OCI-LY1 (cell line): ENCODE data around the gene TTLL5.

Experiments
- EZH2 ChIP-seq: fragments of 200-600 bp; sonication (generic), shearing (Covaris generic); IDR thresholded peaks from 2 replicates; pipeline ENCODE4 v1.8.0; 2017; ENCODE audit warnings: borderline replicate concordance, mixed run types, mild to moderate bottlenecking, antibody characterized with exemption, low read length, moderate library complexity, mixed read lengths
- TF ChIP-seq, protein P1 (sequence below): fragments of 200-600 bp; sonication (generic), shearing (Covaris generic); IDR thresholded peaks from 2 replicates; pipeline ENCODE4 v1.5.1; 2017; ENCODE audit warnings: mild to moderate bottlenecking, antibody characterized with exemption, low read length, moderate library complexity, mixed read lengths

DNA sequence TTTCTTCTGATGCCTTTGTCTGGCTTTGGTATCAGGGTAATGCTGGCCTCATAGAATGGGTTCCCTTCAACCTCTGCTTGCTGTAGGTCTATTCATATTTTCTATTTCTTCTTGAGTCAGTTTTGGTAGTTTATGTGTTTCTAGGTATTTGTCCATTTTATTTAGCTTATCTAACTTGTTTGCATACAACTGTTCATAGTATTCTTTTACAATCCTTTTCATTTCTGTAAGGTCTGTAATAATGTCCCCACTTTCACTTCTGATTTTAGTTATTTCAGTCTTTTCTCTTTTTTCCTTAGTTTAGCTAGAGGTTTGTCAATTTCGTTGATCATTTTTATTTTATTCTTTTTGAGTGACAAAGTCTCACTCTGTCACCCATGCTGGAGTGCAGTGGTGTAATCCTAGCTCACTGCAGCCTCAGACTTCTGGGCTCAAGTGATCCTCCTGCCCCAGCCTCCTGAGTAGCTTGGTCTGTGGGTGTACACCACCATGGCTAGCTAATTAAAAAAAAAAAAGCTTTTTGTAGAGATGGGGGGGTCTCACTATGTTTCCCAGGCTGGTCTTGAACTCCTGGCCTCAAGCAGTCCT, 11.7 kb downstream of the TTLL5 start:
- TF ChIP-seq EZH2: no peak
- TF ChIP-seq, protein P1, sequence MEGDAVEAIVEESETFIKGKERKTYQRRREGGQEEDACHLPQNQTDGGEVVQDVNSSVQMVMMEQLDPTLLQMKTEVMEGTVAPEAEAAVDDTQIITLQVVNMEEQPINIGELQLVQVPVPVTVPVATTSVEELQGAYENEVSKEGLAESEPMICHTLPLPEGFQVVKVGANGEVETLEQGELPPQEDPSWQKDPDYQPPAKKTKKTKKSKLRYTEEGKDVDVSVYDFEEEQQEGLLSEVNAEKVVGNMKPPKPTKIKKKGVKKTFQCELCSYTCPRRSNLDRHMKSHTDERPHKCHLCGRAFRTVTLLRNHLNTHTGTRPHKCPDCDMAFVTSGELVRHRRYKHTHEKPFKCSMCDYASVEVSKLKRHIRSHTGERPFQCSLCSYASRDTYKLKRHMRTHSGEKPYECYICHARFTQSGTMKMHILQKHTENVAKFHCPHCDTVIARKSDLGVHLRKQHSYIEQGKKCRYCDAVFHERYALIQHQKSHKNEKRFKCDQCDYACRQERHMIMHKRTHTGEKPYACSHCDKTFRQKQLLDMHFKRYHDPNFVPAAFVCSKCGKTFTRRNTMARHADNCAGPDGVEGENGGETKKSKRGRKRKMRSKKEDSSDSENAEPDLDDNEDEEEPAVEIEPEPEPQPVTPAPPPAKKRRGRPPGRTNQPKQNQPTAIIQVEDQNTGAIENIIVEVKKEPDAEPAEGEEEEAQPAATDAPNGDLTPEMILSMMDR: no peak
